Amniotic stem cell (primary cell): ENCODE results near the gene RAVER1.
A peak's percentile ranks its signal among the peaks of the same experiment; 100 is the strongest.
"Not testable (repeated sequence)": the region's sequence is repeated elsewhere in the genome, so short reads cannot be mapped to it uniquely, and the experiment has no call there.

Source experiments
- DNase-seq: peaks from one replicate; lab custom pipeline; 2025; lab: John Stamatoyannopoulos, UW

RAVER1 gene, protein sequence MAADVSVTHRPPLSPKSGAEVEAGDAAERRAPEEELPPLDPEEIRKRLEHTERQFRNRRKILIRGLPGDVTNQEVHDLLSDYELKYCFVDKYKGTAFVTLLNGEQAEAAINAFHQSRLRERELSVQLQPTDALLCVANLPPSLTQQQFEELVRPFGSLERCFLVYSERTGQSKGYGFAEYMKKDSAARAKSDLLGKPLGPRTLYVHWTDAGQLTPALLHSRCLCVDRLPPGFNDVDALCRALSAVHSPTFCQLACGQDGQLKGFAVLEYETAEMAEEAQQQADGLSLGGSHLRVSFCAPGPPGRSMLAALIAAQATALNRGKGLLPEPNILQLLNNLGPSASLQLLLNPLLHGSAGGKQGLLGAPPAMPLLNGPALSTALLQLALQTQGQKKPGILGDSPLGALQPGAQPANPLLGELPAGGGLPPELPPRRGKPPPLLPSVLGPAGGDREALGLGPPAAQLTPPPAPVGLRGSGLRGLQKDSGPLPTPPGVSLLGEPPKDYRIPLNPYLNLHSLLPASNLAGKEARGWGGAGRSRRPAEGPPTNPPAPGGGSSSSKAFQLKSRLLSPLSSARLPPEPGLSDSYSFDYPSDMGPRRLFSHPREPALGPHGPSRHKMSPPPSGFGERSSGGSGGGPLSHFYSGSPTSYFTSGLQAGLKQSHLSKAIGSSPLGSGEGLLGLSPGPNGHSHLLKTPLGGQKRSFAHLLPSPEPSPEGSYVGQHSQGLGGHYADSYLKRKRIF

DNA sequence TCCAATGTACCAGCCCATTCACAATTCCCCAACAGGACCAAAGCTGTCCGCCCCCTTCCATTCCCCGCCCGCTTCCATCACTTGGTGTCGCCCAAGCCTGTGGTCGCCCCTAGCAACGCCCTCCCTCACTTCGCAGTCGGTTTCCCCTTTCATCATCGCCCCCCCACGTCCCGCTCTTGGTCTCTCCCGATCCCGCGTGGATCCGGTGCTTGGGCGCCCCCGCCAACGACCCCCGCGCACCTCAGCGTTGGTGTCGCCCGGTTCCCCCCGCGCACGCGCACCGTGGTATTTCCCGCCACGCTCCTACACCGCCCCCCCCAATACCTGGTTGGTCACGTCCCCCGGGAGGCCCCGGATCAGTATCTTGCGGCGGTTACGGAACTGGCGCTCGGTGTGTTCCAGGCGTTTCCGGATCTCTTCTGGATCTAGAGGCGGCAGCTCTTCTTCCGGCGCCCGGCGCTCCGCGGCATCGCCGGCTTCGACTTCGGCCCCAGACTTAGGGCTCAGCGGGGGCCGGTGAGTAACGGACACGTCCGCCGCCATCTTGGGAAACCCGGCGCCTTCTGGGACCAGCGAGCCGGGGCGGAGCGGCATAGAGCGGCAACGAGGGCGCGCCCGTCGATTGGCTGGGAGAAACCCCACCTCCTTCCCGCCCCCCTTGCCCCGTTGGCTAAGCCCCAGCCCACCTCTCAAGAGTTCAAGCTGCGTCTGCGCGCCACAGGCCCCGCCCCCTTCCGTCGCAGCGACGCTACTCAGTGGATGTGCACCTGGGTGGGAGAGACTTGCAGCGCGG is at the start of gene RAVER1:
RAVER1 (minus strand) TSS at position 565 of the 793 bp plus-strand sequence; CDS start at position 543, 22 bp downstream.
- peak; percentile 96 for DNase-seq

DNA sequence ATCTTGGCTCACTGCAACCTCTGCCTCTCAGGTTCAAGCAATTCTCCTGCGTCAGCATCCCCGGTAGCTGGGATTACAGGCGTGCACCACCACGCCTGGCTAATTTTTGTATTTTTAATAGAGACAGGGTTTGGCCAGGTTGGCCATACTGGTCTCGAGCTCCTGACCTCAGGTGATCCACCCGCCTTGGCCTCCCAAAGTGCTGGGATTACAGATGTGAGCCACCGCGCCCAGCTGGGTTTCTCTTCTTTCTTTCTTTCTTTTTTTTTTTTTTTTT is 49.8 kb upstream of the RAVER1 start:
- not testable (repeated sequence) for DNase-seq

DNA sequence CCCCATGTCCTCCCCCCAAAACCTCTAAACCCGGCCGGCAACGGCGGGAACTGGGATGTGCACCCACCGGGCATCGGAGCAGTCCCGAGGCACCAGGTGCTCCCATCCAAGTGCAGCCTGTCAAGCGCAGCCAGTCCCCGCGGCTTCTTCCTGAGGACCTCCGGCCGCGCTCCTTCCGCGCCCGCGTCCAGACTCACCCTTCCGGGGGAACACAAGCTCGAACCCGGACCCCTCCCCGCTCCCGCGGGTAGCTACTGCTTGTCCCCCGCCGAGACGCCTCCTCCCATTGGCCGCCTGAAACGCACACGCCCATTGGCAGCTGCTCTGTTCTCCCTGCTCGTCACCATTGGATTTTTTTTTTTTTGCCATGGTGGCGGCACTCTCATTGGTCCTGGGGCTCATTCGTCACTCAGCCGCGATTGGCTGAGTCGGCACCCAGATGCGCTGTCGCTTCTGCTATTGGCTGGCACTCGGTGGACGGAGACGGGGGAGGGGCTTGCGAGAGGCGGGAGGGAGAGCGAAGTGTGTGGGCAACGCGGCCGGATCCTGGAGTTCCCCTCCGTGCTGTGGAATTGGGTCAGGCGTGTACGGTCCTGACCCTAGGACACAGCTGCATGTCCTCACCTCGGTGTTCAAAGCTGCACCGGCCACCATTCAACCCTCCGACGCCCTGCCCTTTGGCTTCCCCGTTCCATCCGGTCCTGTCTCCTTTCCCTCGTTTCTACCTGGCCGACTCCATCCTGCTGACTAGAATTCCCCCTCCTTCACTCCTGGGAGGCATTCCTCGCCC is 47.2 kb upstream of the RAVER1 start, which contains the start of gene TYK2:
TYK2 (minus strand) TSS at position 260 of the 790 bp plus-strand sequence. CDS start 2,166 bp downstream, outside the sequence.
- DNase-seq = peak; percentile 92

DNA sequence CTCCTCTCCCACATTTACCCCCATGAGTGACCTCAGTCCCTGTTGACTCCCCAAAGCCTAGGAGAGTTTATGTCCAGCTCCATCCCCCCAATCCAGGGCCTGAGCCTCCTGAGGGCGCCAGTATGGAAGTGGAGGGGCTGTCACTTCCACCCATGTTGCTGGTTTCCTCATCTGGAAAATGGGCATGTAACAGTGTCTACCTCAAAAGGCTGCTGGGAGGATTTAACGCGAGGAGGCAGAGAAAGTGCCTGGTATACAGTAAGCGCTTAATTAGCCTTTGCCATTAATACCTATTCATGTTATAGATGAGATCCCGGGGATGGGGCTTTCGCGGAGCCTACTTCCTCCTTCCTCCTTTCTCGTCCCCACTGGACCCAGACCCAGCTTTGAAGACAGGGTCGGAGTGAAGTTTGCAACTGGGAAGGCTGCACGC is 46.6 kb upstream of the RAVER1 start:
- no peak for DNase-seq

DNA sequence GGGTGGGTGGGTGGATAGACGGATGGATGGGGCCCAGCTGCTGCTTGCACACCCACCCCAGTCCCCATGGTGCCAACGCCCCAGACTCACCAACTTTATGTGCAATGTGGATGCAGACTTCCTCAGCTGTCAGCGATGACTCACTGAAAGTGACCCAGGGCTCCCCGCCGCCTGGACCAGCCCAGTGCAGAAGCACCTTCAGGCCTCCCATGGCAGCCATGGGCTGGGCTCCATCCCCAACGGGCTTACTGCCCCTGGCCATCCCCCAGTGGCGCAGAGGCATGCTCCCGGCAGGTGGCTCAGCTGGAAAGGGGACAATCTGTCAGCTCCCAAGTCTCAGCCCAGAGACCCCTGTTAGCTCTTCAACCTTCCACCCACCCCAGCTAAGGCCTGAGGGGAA is 44.8 kb upstream of the RAVER1 start:
- DNase-seq = no peak

DNA sequence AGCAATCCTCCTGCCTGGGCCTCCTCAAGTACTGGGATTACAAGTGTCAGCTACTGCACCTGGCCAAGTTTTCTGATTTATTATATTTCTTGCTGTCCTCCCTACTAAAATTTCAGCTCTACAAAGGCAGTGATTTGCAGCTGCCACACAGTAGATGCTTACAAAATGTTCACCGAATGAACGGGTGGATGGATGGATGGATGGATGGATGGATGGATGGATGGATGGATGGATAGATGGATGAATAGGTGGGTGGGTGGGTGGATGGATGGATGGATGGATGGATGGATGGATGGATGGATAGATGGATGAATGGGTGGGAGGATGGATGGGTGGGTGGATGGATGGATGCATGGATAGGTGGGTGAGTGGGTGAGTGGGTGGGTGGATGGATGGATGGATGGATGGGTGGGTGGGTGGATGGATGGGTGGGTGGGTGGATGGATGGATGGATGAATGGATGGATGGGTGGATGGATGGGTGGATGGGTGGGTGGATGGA is 43.9 kb upstream of the RAVER1 start:
- DNase-seq = not testable (repeated sequence)

DNA sequence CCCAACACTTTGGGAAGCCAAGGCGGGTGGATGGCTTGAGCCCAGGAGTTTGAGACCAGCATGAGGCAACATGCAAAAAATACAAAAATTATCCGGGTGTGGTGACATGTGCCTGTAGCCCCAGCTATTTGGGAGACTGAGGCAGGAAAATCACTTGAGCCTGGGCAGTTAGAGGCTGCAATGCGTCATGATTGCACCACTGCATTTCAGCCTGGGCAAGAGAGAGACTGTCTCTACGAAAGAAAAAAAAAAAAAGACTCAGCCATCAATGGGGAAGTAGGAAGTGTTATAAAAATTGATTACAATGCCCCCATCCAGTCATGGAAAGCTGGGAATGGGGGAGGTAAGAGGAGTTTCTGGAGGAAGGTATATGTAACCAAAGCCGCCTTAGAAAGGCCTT is 41.6 kb upstream of the RAVER1 start:
- DNase-seq = no peak

DNA sequence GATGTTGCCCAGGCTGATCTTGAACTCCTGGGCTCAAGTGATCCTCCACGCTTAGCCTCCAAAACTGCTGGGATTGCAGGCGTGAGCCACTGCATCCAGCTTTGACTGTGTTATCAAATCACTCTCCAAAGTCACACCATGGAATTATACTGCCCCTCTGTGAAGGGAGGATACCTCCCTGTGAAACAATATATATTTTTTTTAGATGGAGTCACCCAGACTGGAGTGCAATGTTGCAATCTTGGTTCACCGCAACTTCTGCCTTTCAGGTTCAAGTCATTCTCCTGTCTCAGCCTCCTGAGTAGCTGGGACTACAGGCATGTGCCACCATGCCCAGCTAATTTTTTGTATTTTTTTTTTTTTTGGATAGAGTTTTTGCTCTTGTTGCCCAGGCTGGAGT is 39.4 kb upstream of the RAVER1 start:
- no peak for DNase-seq

DNA sequence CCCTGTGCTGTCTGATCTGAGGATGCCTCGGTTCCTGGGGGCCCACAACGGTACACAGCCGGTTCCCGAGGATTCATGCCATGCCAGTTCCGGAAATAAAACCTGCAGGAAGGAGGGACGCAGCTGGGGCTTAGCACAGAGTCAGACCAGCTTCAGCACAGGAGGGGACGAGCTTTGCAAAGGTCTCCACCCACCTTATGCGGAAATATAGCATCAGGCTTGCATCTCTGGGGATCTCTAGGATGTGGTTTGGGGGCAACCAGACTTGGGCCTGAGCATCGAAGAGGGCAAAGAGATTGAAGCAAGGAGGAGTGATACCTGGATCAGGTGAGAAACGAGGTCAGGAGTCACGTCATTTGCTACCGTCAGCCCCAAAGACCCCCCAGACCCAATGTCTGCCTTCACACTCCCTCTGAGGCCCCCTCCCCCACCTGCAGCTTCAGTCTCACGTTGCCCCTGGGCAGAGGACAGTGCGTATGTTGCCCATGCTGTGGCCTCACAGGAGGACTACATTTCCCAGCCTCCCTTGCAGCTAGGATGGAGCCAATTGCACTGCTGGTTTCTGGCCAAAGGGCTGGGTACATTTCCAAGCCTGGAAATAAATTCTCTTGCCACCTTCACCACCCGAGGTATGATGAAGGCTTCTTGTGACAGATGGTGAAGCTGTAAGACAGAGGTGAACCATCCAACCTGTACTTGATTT is 34.9 kb upstream of the RAVER1 start:
- no peak for DNase-seq

DNA sequence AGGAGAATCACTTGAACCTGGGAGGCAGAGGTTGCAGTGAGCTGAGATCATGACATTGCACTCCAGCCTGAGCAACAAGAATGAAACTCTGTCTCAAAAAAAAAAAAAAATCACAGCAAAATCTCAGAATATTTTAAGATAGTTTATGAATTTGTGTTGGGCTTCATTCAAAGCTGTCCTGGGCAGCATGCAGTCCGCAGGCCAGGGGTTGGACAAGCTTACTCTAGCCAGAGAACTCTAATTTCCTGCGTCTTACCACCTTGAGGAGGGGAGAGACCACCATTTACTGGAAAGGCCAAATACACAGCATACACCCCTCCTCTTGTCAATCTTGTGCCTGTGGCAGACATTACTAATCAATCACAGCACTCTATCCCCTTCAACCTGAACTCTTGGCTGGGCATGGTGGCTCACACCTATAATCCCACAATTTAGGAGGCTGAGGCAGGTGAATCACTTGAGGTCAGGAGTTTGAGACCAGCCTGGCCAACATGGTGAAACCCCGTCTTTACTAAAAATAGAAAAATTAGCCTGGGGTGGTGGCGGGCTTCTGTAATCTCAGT is 33.7 kb upstream of the RAVER1 start:
- not testable (repeated sequence) for DNase-seq

DNA sequence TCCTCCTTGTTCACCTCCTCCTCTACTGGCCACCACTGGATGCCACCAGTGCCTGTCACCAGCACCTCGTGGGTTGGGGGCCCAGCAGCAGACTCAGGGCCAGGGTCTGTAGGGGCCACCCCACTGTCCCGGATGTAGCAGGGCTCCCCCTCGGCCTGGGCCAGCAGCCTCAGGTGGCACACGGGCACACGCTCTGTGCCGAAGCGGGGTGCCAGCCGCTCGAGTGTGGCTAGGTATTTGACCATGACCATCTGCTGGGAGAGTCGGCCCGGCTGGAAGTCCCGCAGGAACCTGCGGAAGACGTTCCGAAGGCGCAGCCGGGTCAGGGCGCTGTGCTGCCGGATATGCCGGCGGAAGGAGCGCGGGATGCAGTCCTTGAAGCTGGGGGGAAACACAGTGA is 32.2 kb upstream of the RAVER1 start:
- no peak for DNase-seq

DNA sequence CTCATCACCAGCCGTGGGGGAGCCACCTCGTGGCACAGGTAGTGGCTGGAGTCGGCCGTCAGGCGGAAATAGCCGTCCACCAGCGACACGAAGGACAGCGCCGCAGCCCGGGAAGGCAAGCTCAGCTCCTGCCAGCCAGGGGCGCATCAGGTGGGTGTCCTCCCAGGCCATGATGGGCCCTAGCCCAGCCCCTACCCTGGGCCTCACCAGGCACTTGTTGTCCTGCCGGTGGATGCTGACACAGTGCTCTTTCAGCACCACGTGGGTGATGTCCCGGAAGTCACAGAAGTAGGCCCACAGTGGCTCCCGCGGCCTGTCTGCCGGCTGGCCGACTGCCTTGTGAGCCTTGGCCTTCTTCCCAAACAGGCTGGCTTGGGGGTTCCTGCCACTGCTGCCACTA is 31.3 kb upstream of the RAVER1 start:
- no peak for DNase-seq

DNA sequence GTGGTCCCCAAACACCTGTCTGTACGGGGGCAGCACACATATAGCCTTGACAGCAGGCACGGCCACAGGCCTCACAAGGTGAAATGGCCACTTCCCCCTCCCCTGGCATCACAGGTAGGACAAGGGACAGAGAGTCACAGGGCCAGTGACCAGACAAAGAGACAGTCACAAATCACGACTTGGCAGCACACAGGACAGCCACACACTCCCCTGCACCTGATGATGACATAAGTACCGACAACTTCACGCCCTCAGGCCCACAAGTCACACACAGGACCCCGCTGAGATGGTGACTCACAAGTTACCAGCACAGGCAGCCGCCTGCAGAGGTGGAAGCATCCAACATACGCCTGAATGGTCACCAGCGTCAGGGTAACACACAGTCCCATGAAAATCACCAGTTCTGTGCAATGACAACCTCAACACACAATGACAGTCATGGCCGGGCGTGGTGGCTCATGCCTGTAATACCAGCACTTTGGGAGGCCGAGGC is 30.5 kb upstream of the RAVER1 start:
- no peak for DNase-seq

DNA sequence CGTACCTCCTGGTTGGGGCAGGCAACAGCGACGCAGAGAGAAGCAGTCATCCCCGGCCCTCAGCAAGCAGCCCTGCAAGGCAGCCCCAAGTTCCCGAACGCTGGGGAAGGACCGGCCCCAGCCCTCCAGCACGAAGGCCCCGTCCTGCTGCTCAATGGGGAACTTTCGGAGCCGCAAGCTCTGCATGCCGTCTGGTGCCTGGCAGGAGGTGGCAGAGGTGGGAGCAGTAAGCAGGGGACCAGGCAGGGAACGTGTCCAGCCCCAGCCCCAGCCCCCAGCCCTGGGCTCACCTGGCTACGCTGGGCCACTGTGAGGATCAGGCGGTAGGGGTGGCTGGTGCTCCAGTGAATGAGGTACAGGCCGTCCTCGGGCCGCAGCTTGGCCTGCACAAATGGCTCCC is 28.9 kb upstream of the RAVER1 start:
- DNase-seq = no peak

DNA sequence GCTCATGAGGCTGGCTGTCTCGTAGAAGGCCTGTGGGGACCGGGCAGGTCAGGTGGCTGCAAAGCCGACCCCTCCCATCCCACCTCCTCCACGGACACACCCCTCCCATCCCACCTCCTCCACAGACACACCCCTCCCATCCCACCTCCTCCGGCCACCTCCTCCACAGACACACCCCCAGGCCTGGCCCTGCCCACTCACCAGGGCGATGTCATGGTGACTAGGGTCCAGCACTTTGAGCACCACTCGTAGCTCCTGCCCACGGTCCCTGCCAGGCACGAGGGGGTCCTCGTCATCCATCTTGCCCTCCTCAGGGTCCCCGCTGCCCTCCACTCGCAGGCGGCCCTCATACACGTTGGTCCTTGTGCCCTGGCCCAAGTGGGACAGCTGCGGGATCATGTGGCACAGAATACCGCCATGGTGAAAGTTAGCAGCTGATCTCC is 28.3 kb upstream of the RAVER1 start:
- DNase-seq = no peak

DNA sequence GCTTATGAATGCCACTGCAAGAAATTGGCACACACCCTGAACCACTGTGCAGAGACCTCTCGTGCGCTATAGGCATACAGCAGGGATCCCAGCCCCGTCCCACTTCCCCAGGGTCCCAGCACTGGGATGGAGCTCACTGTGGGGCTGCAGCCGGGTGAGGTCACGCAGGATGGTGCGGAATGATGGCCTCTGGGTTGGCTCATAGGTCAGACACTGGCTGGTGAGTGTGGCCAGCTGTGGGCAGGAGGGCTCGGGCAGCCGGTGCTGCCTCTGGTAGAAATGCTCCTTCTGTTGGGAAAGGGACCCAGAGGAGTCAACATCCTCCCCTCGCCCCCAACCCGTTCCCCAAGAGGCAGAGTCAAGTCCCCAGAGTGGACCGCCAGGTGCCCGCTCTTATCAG is 23.1 kb upstream of the RAVER1 start:
- no peak for DNase-seq

DNA sequence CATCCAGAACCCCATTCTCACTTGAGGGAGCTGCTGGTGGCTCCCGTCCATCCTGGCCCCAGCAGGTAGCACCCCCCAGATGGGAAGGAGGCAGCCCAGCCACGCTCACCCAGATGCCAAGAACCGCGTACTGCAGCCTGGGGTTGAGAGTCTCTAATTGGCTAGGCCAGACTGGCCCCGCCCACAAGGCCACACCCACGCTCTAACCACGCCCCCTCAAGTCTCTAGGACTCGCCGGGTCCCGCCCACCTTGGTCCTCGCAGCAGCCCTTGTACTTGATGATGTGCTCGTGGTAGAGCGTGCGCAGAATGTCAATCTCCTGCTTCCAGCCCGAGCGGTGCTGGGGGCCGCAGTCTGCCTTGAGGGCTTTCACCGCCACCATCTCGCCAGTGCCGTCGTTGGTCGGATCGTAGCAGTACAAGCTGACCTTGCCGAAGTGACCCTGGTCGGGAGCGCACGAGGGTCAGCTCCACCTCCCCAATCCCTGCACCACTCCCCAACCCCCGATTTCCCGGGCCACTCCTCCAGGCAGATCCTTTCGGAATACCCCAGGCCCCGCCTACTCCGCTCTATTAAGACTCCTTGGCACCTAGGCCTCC is 20.6 kb upstream of the RAVER1 start:
- no peak for DNase-seq

DNA sequence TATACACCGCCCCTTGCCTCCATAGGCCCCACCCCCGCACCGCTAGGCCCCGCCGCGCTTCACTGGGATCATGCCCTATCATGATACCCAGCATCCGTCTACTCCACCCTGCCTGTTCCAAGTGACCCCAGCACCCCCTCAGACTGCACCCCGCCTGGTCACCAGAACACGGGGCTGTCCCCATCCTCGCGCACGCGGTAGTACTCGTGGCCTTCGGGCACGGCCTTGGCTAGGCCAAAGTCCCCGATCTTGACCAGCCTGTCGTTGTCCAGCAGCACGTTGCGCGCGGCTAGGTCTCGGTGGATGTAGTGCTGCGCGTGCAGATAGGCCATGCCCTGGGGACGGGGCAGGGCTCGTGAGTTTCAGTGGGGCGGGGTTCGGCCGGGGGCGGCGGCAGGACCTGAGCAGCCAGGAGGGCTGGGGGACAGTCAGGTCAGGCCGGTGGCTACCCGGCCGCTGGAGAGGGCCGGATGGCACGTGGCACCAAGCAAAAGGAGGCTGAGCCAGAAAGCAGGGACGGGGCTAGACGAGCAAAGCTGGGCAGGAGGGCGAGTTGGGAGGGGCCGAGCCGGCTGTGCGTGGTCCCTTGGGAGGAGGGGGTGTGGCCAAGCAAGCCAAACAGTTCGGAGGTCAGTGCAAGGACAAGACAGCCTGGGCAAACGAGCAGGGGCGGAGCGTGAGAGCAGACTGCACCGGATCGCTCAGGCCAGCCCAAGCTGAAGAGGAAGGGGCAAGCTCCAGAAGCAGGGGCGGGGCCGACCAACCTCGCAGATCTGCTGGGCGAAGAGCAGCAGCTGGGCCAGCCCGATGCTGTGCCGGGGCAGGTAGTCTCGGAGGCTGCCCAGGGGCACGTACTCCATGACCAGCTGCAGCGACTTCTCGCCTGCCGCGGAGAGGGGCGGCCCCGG is 19.7 kb upstream of the RAVER1 start:
- no peak for DNase-seq

DNA sequence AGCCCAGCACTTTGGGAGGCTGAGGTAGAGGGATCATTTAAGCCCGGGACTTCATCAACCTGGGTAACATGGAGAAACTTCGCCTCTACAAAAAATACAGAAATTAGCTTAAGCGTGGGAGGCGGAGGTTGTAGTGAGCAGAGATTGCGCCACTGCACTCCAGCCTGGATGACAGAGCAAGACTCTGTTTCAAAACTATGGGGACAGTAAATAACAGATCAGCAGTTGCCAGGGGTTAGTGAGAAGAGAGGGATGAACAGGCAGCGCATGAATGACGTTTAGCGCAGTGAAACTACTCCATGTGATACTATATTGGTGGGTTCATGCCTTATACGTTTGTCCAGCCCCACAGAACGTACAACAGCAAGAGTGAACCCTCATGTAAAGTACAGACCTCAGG is 13.2 kb upstream of the RAVER1 start:
- no peak for DNase-seq
